Measurements from ENCODE around the gene PLAGL2. TPM values are rescaled to one million over a fixed set of nuclear protein-coding genes. Genes with fewer than 3 reads are reported as not detected.

PLAGL2 gene
- total RNA-seq, 1 experiment from 2014 or later, result 44.4 TPM

- Histone ChIP-seq H4K91ac (ENCODE audit: insufficient read length, low read depth, low read length) (no peak overlapping the region), H4K20me1 (ENCODE audit: control insufficient read depth, insufficient read depth, insufficient read length) (no peaks in the 10 kb centered on the region), H4K5ac (ENCODE audit: insufficient read length, low read depth, low read length) (no peak overlapping the region), H3K23ac (ENCODE audit: insufficient read length, low read depth, low read length) (no peak overlapping the region), H3K79me1 (ENCODE audit: insufficient read depth, low read depth, low read length, poor library complexity, severe bottlenecking) (no peaks in the 10 kb centered on the region), H2BK120ac (ENCODE audit: low read depth, low read length, poor library complexity, severe bottlenecking) (no peak overlapping the region), H4K8ac (replicated peaks; ENCODE audit: insufficient read length, low read depth, low read length) (no peak overlapping the region), H3K79me2 (ENCODE audit: insufficient read depth, low read length) (no peaks in the 10 kb centered on the region), H3K27me3 (ENCODE audit: insufficient read depth, low read length) (no peaks in the 10 kb centered on the region), H3T11ph (ENCODE audit: low read length) (no peak overlapping the region), H3K4ac (ENCODE audit: low read depth, low read length) (no peak overlapping the region), H2BK12ac (ENCODE audit: insufficient read length, low read depth, low read length) (no peak overlapping the region), H3K9me3 (ENCODE audit: control insufficient read depth, low read depth, low read length) (no peaks in the 10 kb centered on the region), H3K27ac (ENCODE audit: insufficient read length, low read depth, low read length) (no peak overlapping the region), H3K14ac (ENCODE audit: insufficient read depth, low read length) (no peak overlapping the region), H2BK20ac (ENCODE audit: low read depth, low read length, poor library complexity, severe bottlenecking) (no peak overlapping the region), H2BK15ac (ENCODE audit: low read depth, low read length) (no peak overlapping the region), H3K18ac (ENCODE audit: insufficient read length, low read depth, low read length) (no peak overlapping the region), H3K56ac (ENCODE audit: insufficient read length, low read depth, low read length) (no peak overlapping the region), H2BK5ac (ENCODE audit: insufficient read length, low read length) (no peak overlapping the region), H3K9ac (ENCODE audit: extremely low read depth, insufficient read length, low read length) (no peak overlapping the region), H3K23me2 (ENCODE audit: insufficient read length, low read depth, low read length, poor library complexity, severe bottlenecking) (no peaks in the 10 kb centered on the region), H3K4me1 (ENCODE audit: insufficient read depth, low read length) (no peaks in the 10 kb centered on the region), H2AK5ac (ENCODE audit: insufficient read length, low read length) (no peak overlapping the region), H3K4me2 (ENCODE audit: insufficient read depth, insufficient read length, low read length) (no peak overlapping the region), H2AFZ (ENCODE audit: low read length) (no peak overlapping the region)
- no CpG with 5 or more reads among the region's 13 CpGs for WGBS (ENCODE audit: extremely low coverage, insufficient read length, low lambda C conversion rate)
- Mint-ChIP-seq H3K27ac (no peak overlapping the region), H3K4me1 (peaks cover 7 to 8% of the 10 kb centered on the region in 2 experiments), H3K36me3 (ENCODE audit: insufficient read depth in 1 of 3, low read depth in 3 of 3) (peaks cover 27 to 59% (median 55%) of the 10 kb centered on the region in 3 experiments; a peak in 6 of 7 replicates), H3K9me3 (no peaks in the 10 kb centered on the region), H3K27me3 (ENCODE audit: low read depth) (no peaks in the 10 kb centered on the region; the same call in 1 of the 2 replicates), H3K4me3 (no peak overlapping the region)
- DNase-seq, result no peak
- TF ChIP-seq CTCF (conservative IDR thresholded peaks at IDR 0.05), result no peak
Measured at GRCh38 chr20:32234135-32234808, 26.7 kb upstream of the PLAGL2 start.

All from H9 (cell line).